Fibroblast of skin of left biceps (primary cell): Measurements from ENCODE around the gene PROZ.

Experiments
- DNase-seq, 2 experiments: peaks; one replicate each; pipeline ENCODE4 v3.0.0-alpha.2; 2013; ENCODE audit warnings: low read depth in 2 of 2

PROZ gene

GRCh38 chr13:113120300-113121182 lies 37.9 kb upstream of the PROZ start:
- DNase-seq: no peak

GRCh38 chr13:113121183-113121927 lies 37.1 kb upstream of the PROZ start:
- DNase-seq: no peak

GRCh38 chr13:113121928-113122471 lies 36.4 kb upstream of the PROZ start:
- no peak for DNase-seq

GRCh38 chr13:113122550-113123225 lies 35.8 kb upstream of the PROZ start, which contains the start of gene F10:
Gene F10 (plus strand): TSS chr13:113122799. CDS start chr13:113122856, 57 bp downstream.
- no peak for DNase-seq

- DNase-seq: no peak
Measured at GRCh38 chr13:113123226-113124201, 34.9 kb upstream of the PROZ start.

- DNase-seq: no peak
Measured at GRCh38 chr13:113124211-113124970, 34.1 kb upstream of the PROZ start.

- DNase-seq: no peak
Measured at GRCh38 chr13:113125506-113126264, 32.8 kb upstream of the PROZ start.

- DNase-seq: no peak
Measured at GRCh38 chr13:113126265-113127150, 31.9 kb upstream of the PROZ start.

- no peak for DNase-seq
Measured at GRCh38 chr13:113129480-113129879, 29.0 kb upstream of the PROZ start.

GRCh38 chr13:113129921-113130750 lies 28.3 kb upstream of the PROZ start:
- no peak for DNase-seq

GRCh38 chr13:113135281-113135760 lies 23.1 kb upstream of the PROZ start:
- DNase-seq: no peak

- no peak for DNase-seq
Measured at GRCh38 chr13:113137691-113138298, 20.7 kb upstream of the PROZ start.

- DNase-seq: no peak
Measured at GRCh38 chr13:113138792-113139551, 19.5 kb upstream of the PROZ start.

GRCh38 chr13:113139577-113139976 lies 18.9 kb upstream of the PROZ start:
- DNase-seq: no peak

GRCh38 chr13:113140677-113141600 lies 17.5 kb upstream of the PROZ start:
- no peak for DNase-seq
